ENCODE data around the gene TNNT2.

DNA sequence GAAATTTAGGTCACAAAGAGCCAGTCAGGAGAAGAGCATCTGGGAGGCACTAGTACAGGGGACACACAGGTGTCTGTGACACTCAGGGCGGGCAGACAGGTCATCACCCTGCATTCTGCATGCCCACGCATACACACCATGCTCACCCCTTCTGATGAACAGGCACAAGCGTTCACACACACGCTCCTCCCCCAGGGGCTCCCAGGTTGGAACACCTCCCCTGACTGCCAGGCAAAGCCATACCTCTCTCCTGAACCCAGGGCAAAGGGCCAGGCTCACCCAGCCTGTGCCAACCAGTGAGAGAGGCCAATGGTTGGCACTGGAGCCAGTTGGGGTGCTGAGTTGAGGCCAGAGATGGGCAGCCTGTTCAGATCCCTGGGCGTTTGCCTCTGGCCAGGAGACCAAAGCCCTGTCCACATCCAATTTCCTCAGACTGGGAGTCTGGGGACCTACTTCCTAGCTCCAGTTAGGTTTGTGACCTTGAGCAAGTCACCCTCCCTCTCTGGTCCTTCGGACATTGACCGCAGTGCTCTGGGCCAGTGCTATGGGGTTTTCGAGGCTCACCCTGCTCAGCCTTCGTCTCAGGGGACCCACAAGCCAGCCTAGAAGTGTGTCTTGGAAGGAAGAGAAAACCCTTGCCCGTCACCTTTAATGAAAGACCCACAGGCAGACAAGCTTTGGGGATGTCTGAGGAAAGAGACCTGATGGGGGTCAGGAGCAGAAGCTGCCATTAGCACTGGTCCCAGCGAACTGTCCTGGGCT lies 27.4 kb upstream of the TNNT2 start:
- TF ChIP-seq, protein P1, sequence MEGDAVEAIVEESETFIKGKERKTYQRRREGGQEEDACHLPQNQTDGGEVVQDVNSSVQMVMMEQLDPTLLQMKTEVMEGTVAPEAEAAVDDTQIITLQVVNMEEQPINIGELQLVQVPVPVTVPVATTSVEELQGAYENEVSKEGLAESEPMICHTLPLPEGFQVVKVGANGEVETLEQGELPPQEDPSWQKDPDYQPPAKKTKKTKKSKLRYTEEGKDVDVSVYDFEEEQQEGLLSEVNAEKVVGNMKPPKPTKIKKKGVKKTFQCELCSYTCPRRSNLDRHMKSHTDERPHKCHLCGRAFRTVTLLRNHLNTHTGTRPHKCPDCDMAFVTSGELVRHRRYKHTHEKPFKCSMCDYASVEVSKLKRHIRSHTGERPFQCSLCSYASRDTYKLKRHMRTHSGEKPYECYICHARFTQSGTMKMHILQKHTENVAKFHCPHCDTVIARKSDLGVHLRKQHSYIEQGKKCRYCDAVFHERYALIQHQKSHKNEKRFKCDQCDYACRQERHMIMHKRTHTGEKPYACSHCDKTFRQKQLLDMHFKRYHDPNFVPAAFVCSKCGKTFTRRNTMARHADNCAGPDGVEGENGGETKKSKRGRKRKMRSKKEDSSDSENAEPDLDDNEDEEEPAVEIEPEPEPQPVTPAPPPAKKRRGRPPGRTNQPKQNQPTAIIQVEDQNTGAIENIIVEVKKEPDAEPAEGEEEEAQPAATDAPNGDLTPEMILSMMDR (IDR thresholded peaks at IDR 0.05): no peak
- no peak for TF ChIP-seq EZH2 (IDR thresholded peaks at IDR 0.05; ENCODE audit: borderline replicate concordance, insufficient read depth, low read depth, low read length, poor library complexity, severe bottlenecking)

All from B cell (primary cell).